Thymus (tissue), 11 donors: ENCODE measurements around the gene ZNF569. TPM values are rescaled to one million over a fixed set of nuclear protein-coding genes. Genes with fewer than 3 reads are reported as not detected.
A peak's percentile ranks its signal among the peaks of the same experiment; 100 is the strongest.

Source experiments
- DNase-seq, 9 donors: peaks; one replicate each; pipeline ENCODE4 v3.0.0-alpha.2; 2013; ENCODE audit warnings: low spot score in 9 of 9, low read depth in 6 of 9, missing footprints in 1 of 9
- H3K27ac ChIP-seq, 2 donors: one replicate each; pipeline ENCODE4 v1.5.1; 2013; ENCODE audit warnings: control low read depth in 1 of 2, low read depth in 1 of 2, low read length in 1 of 2, mild to moderate bottlenecking in 1 of 2, moderate library complexity in 1 of 2
- H3K27me3 ChIP-seq, 2 donors: one replicate each; pipeline ENCODE4 v1.5.1; 2013; ENCODE audit warnings: low read length in 1 of 2; ENCODE audit not compliant: control insufficient read depth in 2 of 2, insufficient read depth in 1 of 2
- H3K36me3 ChIP-seq, 2 donors: one replicate each; pipeline ENCODE4 v1.5.1; 2013; ENCODE audit warnings: low read length in 1 of 2, mild to moderate bottlenecking in 1 of 2, moderate library complexity in 1 of 2; ENCODE audit not compliant: control insufficient read depth in 2 of 2, insufficient read depth in 2 of 2
- H3K4me1 ChIP-seq, 2 donors: one replicate each; pipeline ENCODE4 v1.5.1; 2013; ENCODE audit warnings: low read length in 2 of 2; ENCODE audit not compliant: control insufficient read depth in 2 of 2, insufficient read depth in 2 of 2
- H3K4me3 ChIP-seq, 2 donors: one replicate each; pipeline ENCODE4 v1.5.1; 2013; ENCODE audit warnings: low read length in 2 of 2, control low read depth in 1 of 2, mild to moderate bottlenecking in 1 of 2
- H3K9me3 ChIP-seq, 2 donors: one replicate each; pipeline ENCODE4 v1.5.1; 2013; ENCODE audit warnings: low read length in 1 of 2, mild to moderate bottlenecking in 1 of 2; ENCODE audit not compliant: control insufficient read depth in 2 of 2, insufficient read depth in 1 of 2
- WGBS: extraction: QIAGEN DNeasy Blood & Tissue Kit; methylation state at CpG from one replicate; pipeline ENCODE4 v1.1.7; 2013; 5-methylcytosine and 5-hydroxymethylcytosine counted together
- polyA plus RNA-seq: library from polyadenylated mRNA; stranded (reverse); fragments of 200-250 nt; gene quantifications from one replicate; pipeline ENCODE4 v1.2.3, GENCODE V29; 2013
- total RNA-seq: library from RNA; stranded (reverse); fragments of 120-200 nt; gene quantifications from one replicate; pipeline ENCODE4 v1.2.4, GENCODE V29; 2013
- donor health status: healthy.

Gene ZNF569
- total and polyA plus RNA-seq, 2 donors: 6.8 to 7.8 TPM

GRCh38 chr19:37484406-37485168 is 17.3 kb upstream of the ZNF569 start:
- WGBS: 98% methylated on average over 8 of the region's 8 CpGs
- H3K27ac ChIP-seq: no peak overlapping the region

GRCh38 chr19:37472165-37472564 is 4.9 kb upstream of the ZNF569 start:
- Histone ChIP-seq H3K36me3 (peaks cover 10 to 27% of the 10 kb centered on the region in 2 donors), H3K9me3 (peaks cover 4 to 26% of the 10 kb centered on the region in 2 donors), H3K4me3 (no peak overlapping the region), H3K27ac (no peak overlapping the region), H3K4me1 (peaks cover 5 to 13% of the 10 kb centered on the region in 2 donors), H3K27me3 (no peaks in the 10 kb centered on the region)
- DNase-seq: no peak
- 99% methylated on average over 9 of the region's 9 CpGs for WGBS

More at GRCh38 chr19:37484406-37485168, 17.3 kb upstream of the ZNF569 start:
- H3K27me3 ChIP-seq: no peaks in the 10 kb centered on the region
- no peak for DNase-seq
- H3K36me3 ChIP-seq: peaks cover 8 to 10% of the 10 kb centered on the region in 2 donors
- H3K4me3 ChIP-seq: no peak overlapping the region
- no peaks in the 10 kb centered on the region for H3K4me1 ChIP-seq
- peaks cover 10 to 24% of the 10 kb centered on the region in 2 donors for H3K9me3 ChIP-seq

DNA sequence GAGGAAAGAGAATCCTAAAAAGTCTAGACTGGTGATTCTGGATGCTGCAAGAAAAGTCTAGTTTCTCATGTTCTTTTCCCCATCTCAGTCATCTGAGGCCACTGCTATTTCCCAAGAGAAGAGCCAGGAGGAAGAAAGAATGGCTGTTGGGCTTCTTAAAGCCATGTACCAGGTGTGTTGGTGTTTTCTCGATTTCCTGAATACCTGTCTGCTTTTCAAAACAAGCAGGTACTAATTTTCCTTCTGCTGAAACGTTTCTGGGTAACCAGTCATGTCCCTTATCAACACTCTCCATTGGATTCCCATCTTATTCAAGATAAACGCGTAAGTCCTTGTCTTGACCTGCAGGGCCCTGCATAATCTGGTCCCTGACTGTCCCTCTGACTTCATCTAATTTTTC is 3.0 kb upstream of the ZNF569 start:
- H3K9me3 ChIP-seq: peaks cover 0 to 26% of the 10 kb centered on the region in 2 donors
- WGBS: 90% methylated on average over 4 of the region's 4 CpGs
- H3K4me1 ChIP-seq: peaks cover 12 to 13% of the 10 kb centered on the region in 2 donors
- no peak overlapping the region for H3K27ac ChIP-seq
- no peaks in the 10 kb centered on the region for H3K27me3 ChIP-seq
- no peak for DNase-seq
- H3K4me3 ChIP-seq: peak overlapping the region; percentile 72 to 85
- H3K36me3 ChIP-seq: peaks cover 5 to 11% of the 10 kb centered on the region in 2 donors

- H3K4me3 ChIP-seq: peak within 1 kb of the TSS; percentile 72 to 85
- H3K9me3 ChIP-seq: peaks cover 0 to 26% of the 10 kb centered on the region in 2 donors
- no peaks in the 10 kb centered on the region for H3K27me3 ChIP-seq
- H3K4me1 ChIP-seq: peaks cover 12 to 13% of the 10 kb centered on the region in 2 donors
- peaks cover 11 to 16% of the 10 kb centered on the region in 2 donors for H3K36me3 ChIP-seq
- peak; percentile 79 to 96 (median 85) for DNase-seq
- WGBS: under 1% methylated on average over 63 of the region's 63 CpGs
- peak within 1 kb of the TSS; percentile 92 to 96 for H3K27ac ChIP-seq
Observed at GRCh38 chr19:37468961-37469777, 1.9 kb upstream of the ZNF569 start, which contains the start of gene ZNF570. ZNF570 (plus strand) TSS chr19:37469356; CDS start chr19:37470355, 999 bp downstream.

- WGBS: 54% methylated on average over 18 of the region's 18 CpGs
Observed at GRCh38 chr19:37467608-37468090, 405 bp upstream of the ZNF569 start.

DNA sequence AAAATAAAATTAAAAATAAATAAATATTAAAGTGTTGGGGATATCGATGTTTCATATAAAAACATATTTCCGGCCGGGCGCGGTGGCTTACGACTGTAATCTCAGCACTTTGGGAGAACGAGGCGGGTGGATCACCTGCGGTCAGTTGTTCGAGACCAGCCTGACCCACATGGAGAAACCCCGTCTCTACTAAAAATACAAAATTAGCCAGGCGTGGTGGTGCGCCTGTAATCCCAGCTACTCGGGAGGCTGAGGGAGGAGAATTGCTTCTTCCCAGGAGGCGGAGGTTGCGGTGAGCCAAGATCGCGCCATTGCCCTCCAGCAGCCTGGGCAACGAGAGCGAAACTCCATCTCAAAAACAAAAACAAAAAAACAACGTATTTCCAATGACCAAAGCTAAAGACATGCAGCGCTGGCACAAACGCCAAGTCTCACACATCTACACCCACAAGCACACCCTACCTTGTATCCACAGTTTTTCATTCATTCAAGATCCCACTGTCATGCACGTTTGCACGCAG is 907 bp downstream of the ZNF569 start:
- peaks cover 0 to 17% of the 10 kb centered on the region in 2 donors for H3K9me3 ChIP-seq
- H3K27ac ChIP-seq: peak overlapping the region; percentile 97
- peaks cover 12 to 13% of the 10 kb centered on the region in 2 donors for H3K4me1 ChIP-seq
- H3K4me3 ChIP-seq: peak overlapping the region; percentile 88 to 91
- H3K27me3 ChIP-seq: no peaks in the 10 kb centered on the region
- WGBS: 39% methylated on average over 25 of the region's 25 CpGs
- no peak for DNase-seq
- H3K36me3 ChIP-seq: peaks cover 15 to 16% of the 10 kb centered on the region in 2 donors

More at GRCh38 chr19:37467608-37468090, 405 bp upstream of the ZNF569 start:
- H3K4me1 ChIP-seq: peaks cover 12 to 13% of the 10 kb centered on the region in 2 donors
- H3K27me3 ChIP-seq: no peaks in the 10 kb centered on the region
- H3K36me3 ChIP-seq: peaks cover 12 to 15% of the 10 kb centered on the region in 2 donors
- DNase-seq: peak in 1 of 9 donors; percentile 26
- peak overlapping the region; percentile 97 for H3K27ac ChIP-seq
- H3K4me3 ChIP-seq: peak overlapping the region; percentile 88 to 91
- H3K9me3 ChIP-seq: peaks cover 0 to 26% of the 10 kb centered on the region in 2 donors

GRCh38 chr19:37452500-37453245 is 14.6 kb downstream of the ZNF569 start:
- H3K4me3 ChIP-seq: no peak overlapping the region
- DNase-seq: no peak
- no peaks in the 10 kb centered on the region for H3K27me3 ChIP-seq
- H3K9me3 ChIP-seq: peaks cover 8 to 9% of the 10 kb centered on the region in 2 donors
- no peak overlapping the region for H3K27ac ChIP-seq
- H3K4me1 ChIP-seq: no peaks in the 10 kb centered on the region
- peaks cover 0 to 10% of the 10 kb centered on the region in 2 donors for H3K36me3 ChIP-seq
- 98% methylated on average over 4 of the region's 4 CpGs for WGBS

DNA sequence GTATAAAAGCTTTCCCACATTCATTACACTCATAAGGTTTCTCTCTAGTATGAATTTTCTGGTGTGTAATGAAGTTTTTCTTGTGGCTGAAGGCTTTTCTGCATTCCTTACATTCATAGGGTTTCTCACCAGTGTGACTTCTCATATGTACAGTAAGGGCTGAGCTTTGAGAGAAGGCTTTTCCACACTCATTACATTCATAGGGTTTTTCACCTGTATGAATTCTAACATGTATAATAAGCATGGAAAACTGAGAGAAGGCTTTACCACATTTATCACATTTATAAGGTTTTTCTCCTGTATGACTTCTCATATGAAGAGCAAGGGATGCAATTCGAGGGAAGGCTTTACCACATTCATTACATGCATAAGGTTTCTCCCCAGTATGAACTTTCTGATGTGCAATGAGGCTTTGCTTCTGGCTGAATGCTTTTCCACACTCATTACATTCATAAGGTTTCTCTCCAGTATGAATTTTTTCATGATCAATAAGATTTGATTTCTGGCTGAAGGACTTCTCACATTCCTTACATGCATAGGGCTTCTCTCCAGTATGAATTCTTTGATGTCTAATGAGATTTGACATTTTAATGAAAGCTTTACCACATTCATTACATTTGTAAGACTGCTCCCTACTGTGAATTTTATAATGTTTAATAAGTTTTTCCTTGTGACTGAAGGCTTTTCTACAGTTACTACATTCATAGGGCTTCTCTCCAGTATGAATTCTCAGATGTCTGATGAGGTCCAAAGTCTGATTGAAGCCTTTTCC is 53.7 kb downstream of the ZNF569 start:
- no peak overlapping the region for H3K4me3 ChIP-seq
- H3K36me3 ChIP-seq: peaks cover 0 to 10% of the 10 kb centered on the region in 2 donors
- no peak overlapping the region for H3K27ac ChIP-seq
- 98% methylated on average over 1 of the region's 1 CpG for WGBS
- peaks cover 5 to 11% of the 10 kb centered on the region in 2 donors for H3K9me3 ChIP-seq
- no peak for DNase-seq
- H3K27me3 ChIP-seq: no peaks in the 10 kb centered on the region
- no peaks in the 10 kb centered on the region for H3K4me1 ChIP-seq
